ENCODE measurements around the gene EGLN2.

DNA sequence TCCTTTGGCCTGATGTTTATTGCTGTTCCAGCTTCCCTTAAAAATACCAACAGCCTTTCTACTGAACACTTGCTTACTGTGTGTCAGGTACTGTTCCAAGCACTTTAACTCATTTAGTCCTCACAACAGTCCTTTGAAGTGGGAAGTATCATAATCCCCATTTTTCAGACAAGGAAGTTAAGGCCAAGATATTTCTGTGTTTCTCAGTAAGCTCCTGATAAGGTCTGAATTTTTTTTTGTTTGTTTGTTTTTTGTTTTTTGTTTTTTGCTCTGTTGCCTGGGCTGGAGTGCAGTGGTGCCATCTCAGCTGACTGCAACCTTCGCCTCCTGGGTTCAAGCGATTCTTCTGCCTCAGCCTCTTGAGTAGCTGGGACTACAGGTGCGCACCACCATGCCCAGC, 40.5 kb upstream of the EGLN2 start:
- TF ChIP-seq, protein P1, sequence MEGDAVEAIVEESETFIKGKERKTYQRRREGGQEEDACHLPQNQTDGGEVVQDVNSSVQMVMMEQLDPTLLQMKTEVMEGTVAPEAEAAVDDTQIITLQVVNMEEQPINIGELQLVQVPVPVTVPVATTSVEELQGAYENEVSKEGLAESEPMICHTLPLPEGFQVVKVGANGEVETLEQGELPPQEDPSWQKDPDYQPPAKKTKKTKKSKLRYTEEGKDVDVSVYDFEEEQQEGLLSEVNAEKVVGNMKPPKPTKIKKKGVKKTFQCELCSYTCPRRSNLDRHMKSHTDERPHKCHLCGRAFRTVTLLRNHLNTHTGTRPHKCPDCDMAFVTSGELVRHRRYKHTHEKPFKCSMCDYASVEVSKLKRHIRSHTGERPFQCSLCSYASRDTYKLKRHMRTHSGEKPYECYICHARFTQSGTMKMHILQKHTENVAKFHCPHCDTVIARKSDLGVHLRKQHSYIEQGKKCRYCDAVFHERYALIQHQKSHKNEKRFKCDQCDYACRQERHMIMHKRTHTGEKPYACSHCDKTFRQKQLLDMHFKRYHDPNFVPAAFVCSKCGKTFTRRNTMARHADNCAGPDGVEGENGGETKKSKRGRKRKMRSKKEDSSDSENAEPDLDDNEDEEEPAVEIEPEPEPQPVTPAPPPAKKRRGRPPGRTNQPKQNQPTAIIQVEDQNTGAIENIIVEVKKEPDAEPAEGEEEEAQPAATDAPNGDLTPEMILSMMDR (IDR thresholded peaks at IDR 0.05), result no peak
- no peak for TF ChIP-seq POLR2A (IDR thresholded peaks at IDR 0.05)
- no peak for TF ChIP-seq EP300 (IDR thresholded peaks at IDR 0.05)

All from sigmoid colon (tissue), 4 donors.